HFFc6 (cell line): ENCODE data around the gene GRIK5. TPM values are rescaled to one million over a fixed set of nuclear protein-coding genes. Genes with fewer than 3 reads are reported as not detected.

ENCODE experiments used
- DNase-seq: peaks from one replicate; pipeline ENCODE4 v3.0.0-alpha.2; 2018
- H3K27ac Mint-ChIP-seq: 2 replicates; pipeline ENCODE4 v1.8.0; 2020; ENCODE audit warnings: mild to moderate bottlenecking, mixed read lengths
- H3K27me3 Mint-ChIP-seq: 2 replicates; pipeline ENCODE4 v1.8.0; 2021; ENCODE audit warnings: mild to moderate bottlenecking, moderate library complexity, mixed read lengths; ENCODE audit not compliant: insufficient read depth
- H3K36me3 Mint-ChIP-seq: 2 replicates; pipeline ENCODE4 v1.8.0; 2021; ENCODE audit warnings: low read depth, mixed read lengths
- H3K4me1 Mint-ChIP-seq: 2 replicates; pipeline ENCODE4 v1.8.0; 2020; ENCODE audit warnings: low read depth, mixed read lengths
- H3K4me3 Mint-ChIP-seq: 2 replicates; pipeline ENCODE4 v1.8.0; 2020; ENCODE audit warnings: mild to moderate bottlenecking, moderate library complexity, mixed read lengths
- H3K9me3 Mint-ChIP-seq: 2 replicates; pipeline ENCODE4 v1.8.0; 2020; ENCODE audit warnings: mild to moderate bottlenecking, mixed read lengths
- total RNA-seq, 6 experiments: library from RNA; stranded (reverse); fragmentation: NEBNext Ultra II Directional; extraction: Animal tissue kit (Norgen Biotek cat#: 25700); gene quantifications; 2 replicates in 1 of 6; 3 replicates in 5 of 6; pipeline ENCODE4 v1.2.3, GENCODE V29; 2021
- TF ChIP-seq, protein P1 (sequence below): fragments of 200-600 bp; sonication (generic); IDR thresholded peaks from 2 replicates; pipeline ENCODE4 v1.5.0; 2021; ENCODE audit warnings: antibody characterized with exemption, mild to moderate bottlenecking

GRIK5 gene
- total RNA-seq, 6 experiments from 2014 or later = 0.07 to 0.19 (median 0.13) TPM; not detected in 1

DNA sequence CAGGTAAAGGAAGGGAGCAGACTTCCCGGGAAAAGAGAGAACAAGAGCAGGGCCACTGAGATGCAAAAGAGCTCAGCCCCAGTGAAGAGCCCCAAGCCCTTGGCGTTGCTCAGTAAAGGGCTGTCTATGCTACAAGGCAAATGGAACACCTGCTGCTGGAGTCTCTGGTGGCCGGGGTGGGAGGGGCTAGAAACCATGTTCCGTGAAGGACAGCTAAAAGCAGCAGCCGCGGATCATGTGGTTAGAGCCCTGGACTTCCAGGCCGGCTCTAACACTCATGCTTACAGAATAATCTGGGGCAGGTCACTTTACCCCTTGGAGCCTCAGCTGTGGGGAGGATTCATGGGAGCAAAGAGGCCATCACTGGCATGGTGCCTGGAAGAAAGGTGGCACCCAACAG, 44.4 kb upstream of the GRIK5 start:
- TF ChIP-seq, protein P1, sequence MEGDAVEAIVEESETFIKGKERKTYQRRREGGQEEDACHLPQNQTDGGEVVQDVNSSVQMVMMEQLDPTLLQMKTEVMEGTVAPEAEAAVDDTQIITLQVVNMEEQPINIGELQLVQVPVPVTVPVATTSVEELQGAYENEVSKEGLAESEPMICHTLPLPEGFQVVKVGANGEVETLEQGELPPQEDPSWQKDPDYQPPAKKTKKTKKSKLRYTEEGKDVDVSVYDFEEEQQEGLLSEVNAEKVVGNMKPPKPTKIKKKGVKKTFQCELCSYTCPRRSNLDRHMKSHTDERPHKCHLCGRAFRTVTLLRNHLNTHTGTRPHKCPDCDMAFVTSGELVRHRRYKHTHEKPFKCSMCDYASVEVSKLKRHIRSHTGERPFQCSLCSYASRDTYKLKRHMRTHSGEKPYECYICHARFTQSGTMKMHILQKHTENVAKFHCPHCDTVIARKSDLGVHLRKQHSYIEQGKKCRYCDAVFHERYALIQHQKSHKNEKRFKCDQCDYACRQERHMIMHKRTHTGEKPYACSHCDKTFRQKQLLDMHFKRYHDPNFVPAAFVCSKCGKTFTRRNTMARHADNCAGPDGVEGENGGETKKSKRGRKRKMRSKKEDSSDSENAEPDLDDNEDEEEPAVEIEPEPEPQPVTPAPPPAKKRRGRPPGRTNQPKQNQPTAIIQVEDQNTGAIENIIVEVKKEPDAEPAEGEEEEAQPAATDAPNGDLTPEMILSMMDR = no peak
- no peak for DNase-seq
- H3K27ac Mint-ChIP-seq = peak overlapping the region; percentile 96
- H3K9me3 Mint-ChIP-seq = no peaks in the 10 kb centered on the region
- peaks cover 4% of the 10 kb centered on the region; the same call in 1 of the 2 replicates for H3K27me3 Mint-ChIP-seq
- H3K36me3 Mint-ChIP-seq = peaks cover 29% of the 10 kb centered on the region
- H3K4me1 Mint-ChIP-seq = peaks cover 68% of the 10 kb centered on the region
- H3K4me3 Mint-ChIP-seq = peak overlapping the region; percentile 83

- H3K4me1 Mint-ChIP-seq = peaks cover 70% of the 10 kb centered on the region
- peaks cover 4% of the 10 kb centered on the region; the same call in 1 of the 2 replicates for H3K27me3 Mint-ChIP-seq
- DNase-seq = peak; percentile 98
- peak overlapping the region; percentile 96 for H3K27ac Mint-ChIP-seq
- TF ChIP-seq, protein P1 = peak; percentile 68
- peaks cover 25% of the 10 kb centered on the region for H3K36me3 Mint-ChIP-seq
- H3K4me3 Mint-ChIP-seq = peak overlapping the region; percentile 83
- H3K9me3 Mint-ChIP-seq = no peaks in the 10 kb centered on the region
Observed at GRCh38 chr19:42113641-42114348, 43.8 kb upstream of the GRIK5 start.

DNA sequence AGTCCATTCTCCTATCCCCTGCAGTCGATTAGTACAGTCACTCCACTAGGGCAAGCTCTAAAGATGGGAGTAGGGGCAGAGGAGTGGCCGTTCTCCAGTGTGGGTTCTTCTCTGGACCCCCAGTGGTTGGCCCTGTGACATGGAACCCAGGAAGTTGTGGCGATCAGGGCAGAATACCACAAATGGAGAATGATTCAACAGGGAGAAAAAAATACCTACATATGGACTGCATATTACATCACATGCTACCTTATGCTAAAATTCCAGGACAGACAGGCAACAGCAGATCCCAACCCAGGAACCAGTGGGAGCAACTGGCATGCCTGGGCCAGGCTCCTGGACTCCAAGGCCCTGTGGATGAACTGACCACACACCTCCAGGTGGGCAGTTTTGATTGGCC, 41.8 kb upstream of the GRIK5 start:
- TF ChIP-seq, protein P1 = no peak; the same call in 1 of the 2 replicates
- Mint-ChIP-seq H3K27ac (peak overlapping the region; percentile 96), H3K4me1 (peaks cover 72% of the 10 kb centered on the region), H3K27me3 (peaks cover 4% of the 10 kb centered on the region), H3K4me3 (peak overlapping the region; percentile 29; the same call in 1 of the 2 replicates), H3K9me3 (no peaks in the 10 kb centered on the region), H3K36me3 (peaks cover 21% of the 10 kb centered on the region)
- DNase-seq = peak; percentile 25

GRCh38 chr19:42111384-42111783, 41.4 kb upstream of the GRIK5 start:
- peak overlapping the region; percentile 29 for H3K4me3 Mint-ChIP-seq
- H3K9me3 Mint-ChIP-seq = no peaks in the 10 kb centered on the region
- peaks cover 72% of the 10 kb centered on the region for H3K4me1 Mint-ChIP-seq
- peak overlapping the region; percentile 96 for H3K27ac Mint-ChIP-seq
- peak; percentile 73 for DNase-seq
- TF ChIP-seq, protein P1 = no peak
- H3K27me3 Mint-ChIP-seq = peaks cover 4% of the 10 kb centered on the region
- H3K36me3 Mint-ChIP-seq = peaks cover 21% of the 10 kb centered on the region

- H3K36me3 Mint-ChIP-seq = peaks cover 13% of the 10 kb centered on the region
- peak overlapping the region; percentile 96 for H3K27ac Mint-ChIP-seq
- peaks cover 4% of the 10 kb centered on the region for H3K27me3 Mint-ChIP-seq
- H3K4me3 Mint-ChIP-seq = no peak overlapping the region
- no peak for DNase-seq
- peaks cover 68% of the 10 kb centered on the region for H3K4me1 Mint-ChIP-seq
- TF ChIP-seq, protein P1 = no peak
- no peaks in the 10 kb centered on the region for H3K9me3 Mint-ChIP-seq
Observed at GRCh38 chr19:42110658-42111057, 40.7 kb upstream of the GRIK5 start.
